HUES48 (cell line): ENCODE results near the gene NPAS3.

Experiments
- H3K27ac ChIP-seq: one replicate; pipeline ENCODE4 v1.7.0; 2013; ENCODE audit warnings: low read depth, low read length, inconsistent platforms
- H3K27me3 ChIP-seq: 2 replicates; pipeline ENCODE4 v1.6.1; 2013; ENCODE audit warnings: mild to moderate bottlenecking, low read length; ENCODE audit not compliant: control insufficient read depth, insufficient read depth
- H3K36me3 ChIP-seq: 2 replicates; pipeline ENCODE4 v1.6.1; 2013; ENCODE audit warnings: low read length; ENCODE audit not compliant: control insufficient read depth, insufficient read depth
- H3K4me1 ChIP-seq: 2 replicates; pipeline ENCODE4 v1.6.1; 2013; ENCODE audit warnings: mild to moderate bottlenecking, low read length; ENCODE audit not compliant: control insufficient read depth, insufficient read depth
- H3K4me3 ChIP-seq: 2 replicates; pipeline ENCODE4 v1.5.1; 2013; ENCODE audit warnings: mild to moderate bottlenecking, low read depth, low read length
- H3K9ac ChIP-seq: 2 replicates; pipeline ENCODE4 v1.6.1; 2013; ENCODE audit warnings: mild to moderate bottlenecking, low read depth, low read length, moderate library complexity
- H3K9me3 ChIP-seq: 2 replicates; pipeline ENCODE4 v1.6.1; 2013; ENCODE audit warnings: low read length; ENCODE audit not compliant: control insufficient read depth, insufficient read depth

The NPAS3 gene

GRCh38 chr14:33532553-33532952 is 593.9 kb downstream of the NPAS3 start:
- H3K27me3 ChIP-seq, result no peaks in the 10 kb centered on the region
- no peak overlapping the region for H3K4me3 ChIP-seq
- 0 out of 2 replicates have a peak, but pooled peaks cover 5% of the 10 kb centered on the region for H3K4me1 ChIP-seq
- no peaks in the 10 kb centered on the region for H3K9me3 ChIP-seq
- no peak overlapping the region for H3K9ac ChIP-seq
- H3K36me3 ChIP-seq, result no peaks in the 10 kb centered on the region
- no peak overlapping the region for H3K27ac ChIP-seq

GRCh38 chr14:33534104-33534503 is 595.4 kb downstream of the NPAS3 start:
- Histone ChIP-seq H3K9ac (no peak overlapping the region), H3K27me3 (no peaks in the 10 kb centered on the region), H3K9me3 (no peaks in the 10 kb centered on the region), H3K4me1 (0 out of 2 replicates have a peak, but pooled peaks cover 5% of the 10 kb centered on the region), H3K4me3 (no peak overlapping the region), H3K36me3 (no peaks in the 10 kb centered on the region), H3K27ac (no peak overlapping the region)

- H3K27ac ChIP-seq, result no peak overlapping the region
- H3K4me1 ChIP-seq, result 0 out of 2 replicates have a peak, but pooled peaks cover 5% of the 10 kb centered on the region
- H3K36me3 ChIP-seq, result no peaks in the 10 kb centered on the region
- no peak overlapping the region for H3K9ac ChIP-seq
- no peak overlapping the region for H3K4me3 ChIP-seq
- H3K27me3 ChIP-seq, result no peaks in the 10 kb centered on the region
- H3K9me3 ChIP-seq, result no peaks in the 10 kb centered on the region
Measured at GRCh38 chr14:33534632-33535031, 596.0 kb downstream of the NPAS3 start.

- no peaks in the 10 kb centered on the region for H3K27me3 ChIP-seq
- no peaks in the 10 kb centered on the region for H3K36me3 ChIP-seq
- no peak overlapping the region for H3K4me3 ChIP-seq
- H3K4me1 ChIP-seq, result no peaks in the 10 kb centered on the region
- H3K9me3 ChIP-seq, result no peaks in the 10 kb centered on the region
- no peak overlapping the region for H3K27ac ChIP-seq
- no peak overlapping the region for H3K9ac ChIP-seq
Measured at GRCh38 chr14:33539918-33540357, 601.3 kb downstream of the NPAS3 start.

GRCh38 chr14:33541171-33541570 is 602.5 kb downstream of the NPAS3 start:
- Histone ChIP-seq H3K9ac (no peak overlapping the region), H3K9me3 (no peaks in the 10 kb centered on the region), H3K4me3 (no peak overlapping the region), H3K36me3 (no peaks in the 10 kb centered on the region), H3K4me1 (no peaks in the 10 kb centered on the region), H3K27me3 (no peaks in the 10 kb centered on the region), H3K27ac (no peak overlapping the region)

- Histone ChIP-seq H3K27ac (no peak overlapping the region), H3K36me3 (no peaks in the 10 kb centered on the region), H3K9me3 (no peaks in the 10 kb centered on the region), H3K4me1 (no peaks in the 10 kb centered on the region), H3K4me3 (no peak overlapping the region), H3K9ac (no peak overlapping the region), H3K27me3 (no peaks in the 10 kb centered on the region)
Measured at GRCh38 chr14:33542338-33543287, 603.9 kb downstream of the NPAS3 start.

- no peaks in the 10 kb centered on the region for H3K9me3 ChIP-seq
- no peaks in the 10 kb centered on the region for H3K4me1 ChIP-seq
- H3K4me3 ChIP-seq, result no peak overlapping the region
- H3K27ac ChIP-seq, result no peak overlapping the region
- no peaks in the 10 kb centered on the region for H3K27me3 ChIP-seq
- H3K9ac ChIP-seq, result no peak overlapping the region
- H3K36me3 ChIP-seq, result no peaks in the 10 kb centered on the region
Measured at GRCh38 chr14:33545696-33546095, 607.0 kb downstream of the NPAS3 start.

GRCh38 chr14:33548606-33549005 is 609.9 kb downstream of the NPAS3 start:
- no peaks in the 10 kb centered on the region for H3K9me3 ChIP-seq
- H3K27me3 ChIP-seq, result no peaks in the 10 kb centered on the region
- H3K4me3 ChIP-seq, result no peak overlapping the region
- no peak overlapping the region for H3K9ac ChIP-seq
- H3K27ac ChIP-seq, result no peak overlapping the region
- H3K4me1 ChIP-seq, result peaks cover 8% of the 10 kb centered on the region
- no peaks in the 10 kb centered on the region for H3K36me3 ChIP-seq

- Histone ChIP-seq H3K4me3 (no peak overlapping the region), H3K36me3 (no peaks in the 10 kb centered on the region), H3K9ac (no peak overlapping the region), H3K27me3 (no peaks in the 10 kb centered on the region), H3K4me1 (peaks cover 8% of the 10 kb centered on the region), H3K9me3 (no peaks in the 10 kb centered on the region), H3K27ac (peak overlapping the region; percentile 59)
Measured at GRCh38 chr14:33551963-33552362, 613.3 kb downstream of the NPAS3 start.

GRCh38 chr14:33553706-33554278 is 615.1 kb downstream of the NPAS3 start:
- Histone ChIP-seq H3K9me3 (no peaks in the 10 kb centered on the region), H3K9ac (no peak overlapping the region), H3K27ac (no peak overlapping the region), H3K36me3 (no peaks in the 10 kb centered on the region), H3K4me1 (peaks cover 8% of the 10 kb centered on the region), H3K27me3 (no peaks in the 10 kb centered on the region), H3K4me3 (no peak overlapping the region)

- peaks cover 8% of the 10 kb centered on the region for H3K4me1 ChIP-seq
Measured at GRCh38 chr14:33554988-33555387, 616.3 kb downstream of the NPAS3 start.

More at GRCh38 chr14:33554988-33555387, 616.3 kb downstream of the NPAS3 start:
- H3K36me3 ChIP-seq, result no peaks in the 10 kb centered on the region
- H3K9me3 ChIP-seq, result no peaks in the 10 kb centered on the region
- no peak overlapping the region for H3K27ac ChIP-seq
- no peak overlapping the region for H3K4me3 ChIP-seq
- H3K9ac ChIP-seq, result no peak overlapping the region
- no peaks in the 10 kb centered on the region for H3K27me3 ChIP-seq
